GM19023 (cell line): ENCODE data around the gene JADE2.
A peak's percentile ranks its signal among the peaks of the same experiment; 100 is the strongest.
"Not testable (repeated sequence)": the region's sequence is repeated elsewhere in the genome, so short reads cannot be mapped to it uniquely, and the experiment has no call there.

Source experiments
- ATAC-seq: cut with Tn5 transposase; IDR thresholded peaks from one replicate; pipeline ENCODE4 v1.9.1; 2021; ENCODE audit warnings: mild to moderate bottlenecking, moderate library complexity; ENCODE audit not compliant: unreplicated experiment

The JADE2 gene

GRCh38 chr5:134524826-134525682, at the start of gene JADE2:
JADE2 (plus strand) TSS chr5:134525670; CDS start chr5:134535858, 10,188 bp downstream.
- peak; percentile 41 for ATAC-seq

- no peak for ATAC-seq
Measured at GRCh38 chr5:134477462-134478245, 47.8 kb upstream of the JADE2 start.

GRCh38 chr5:134479839-134480238, 45.6 kb upstream of the JADE2 start:
- no peak for ATAC-seq

- ATAC-seq, result no peak
Measured at GRCh38 chr5:134489227-134489944, 36.1 kb upstream of the JADE2 start.

- ATAC-seq, result no peak
Measured at GRCh38 chr5:134490255-134490924, 35.1 kb upstream of the JADE2 start.

GRCh38 chr5:134490925-134491271, 34.6 kb upstream of the JADE2 start:
- ATAC-seq, result no peak

- no peak for ATAC-seq
Measured at GRCh38 chr5:134491841-134492442, 33.5 kb upstream of the JADE2 start.

- no peak for ATAC-seq
Measured at GRCh38 chr5:134492568-134492967, 32.9 kb upstream of the JADE2 start.

- ATAC-seq, result no peak
Measured at GRCh38 chr5:134493461-134494055, 31.9 kb upstream of the JADE2 start.

- ATAC-seq, result no peak
Measured at GRCh38 chr5:134494780-134495179, 30.7 kb upstream of the JADE2 start.

- ATAC-seq, result not testable (repeated sequence)
Measured at GRCh38 chr5:134499905-134500304, 25.6 kb upstream of the JADE2 start.

GRCh38 chr5:134500699-134501430, 24.6 kb upstream of the JADE2 start:
- ATAC-seq, result no peak

- no peak for ATAC-seq
Measured at GRCh38 chr5:134502259-134502658, 23.2 kb upstream of the JADE2 start.

GRCh38 chr5:134503088-134503936, 22.2 kb upstream of the JADE2 start:
- peak; percentile 83 for ATAC-seq

- ATAC-seq, result no peak
Measured at GRCh38 chr5:134503937-134504437, 21.5 kb upstream of the JADE2 start.

GRCh38 chr5:134504629-134505300, 20.7 kb upstream of the JADE2 start:
- ATAC-seq, result no peak
